HepG2 (cell line): ENCODE data around the gene LINGO3. TPM values are rescaled to one million over a fixed set of nuclear protein-coding genes. Genes with fewer than 3 reads are reported as not detected.

Source experiments
- ATAC-seq: fragments of 200-7000 bp; cut with Tn5 transposase; 3 replicates; pipeline ENCODE4 v1.9.1; 2020; ENCODE audit warnings: mild to moderate bottlenecking, moderate library complexity
- BruUV-seq: library from RNA; stranded (reverse); fragments of 400-500 nt; replicated peaks from 2 replicates; lab custom pipeline; 2021; lab: Mats Ljungman, UMichigan
- CTCF ChIA-PET: fragments of 300-600 bp; formaldehyde crosslinking; extraction: SDS; loops from one replicate; lab custom pipeline; 2021; ENCODE audit warnings: low total read pairs, inconsistent platforms, low intra/inter-chr PET ratio; lab: Yijun Ruan, JAX
- POLR2A ChIA-PET: fragments of 350-600 bp; sonication (Branson Sonifier 250); formaldehyde crosslinking; loops from one replicate; lab custom pipeline; 2020; ENCODE audit warnings: antibody characterized with exemption, inconsistent platforms; lab: Yijun Ruan, JAX
- DNase-seq: peaks from one replicate; pipeline ENCODE4 v3.0.0-alpha.2; 2015; ENCODE audit warnings: low spot score
- FAIRE-seq: peaks from 3 replicates; lab custom pipeline; 2011; peaks lifted over from hg19 to GRCh38; lab: Jason Lieb, UNC
- H2AFZ ChIP-seq: one replicate; pipeline ENCODE4 v1.6.1; 2011; ENCODE audit warnings: low read length, inconsistent platforms
- H3K27ac ChIP-seq: fragments of 300-600 bp; 3 replicates; pipeline ENCODE4 v1.8.0; 2011; ENCODE audit warnings: mixed run types, mild to moderate bottlenecking, mixed read lengths, low read length, inconsistent platforms; ENCODE audit not compliant: insufficient read depth; ENCODE audit errors: extremely low read length
- H3K27me3 ChIP-seq, 2 experiments: fragments of 200-600 bp in 1 of 2; 2 replicates in 1 of 2; 3 replicates in 1 of 2; pipeline versions ENCODE4 v1.6.0 to v1.8.0; 2011; ENCODE audit warnings: low read length in 2 of 2, mild to moderate bottlenecking in 2 of 2, moderate library complexity in 2 of 2, inconsistent platforms in 1 of 2; ENCODE audit not compliant: insufficient read depth in 2 of 2, control insufficient read depth in 1 of 2
- H3K36me3 ChIP-seq, 2 experiments: fragments of 200-600 bp in 1 of 2; replicated peaks in 1 of 2; 2 replicates in 1 of 2; 3 replicates in 1 of 2; pipeline versions ENCODE4 v1.5.1 to v1.8.0; 2011; ENCODE audit warnings: low read length in 2 of 2, inconsistent platforms in 1 of 2; ENCODE audit not compliant: insufficient read depth in 2 of 2, control insufficient read depth in 1 of 2
- H3K4me1 ChIP-seq: 2 replicates; pipeline ENCODE4 v1.5.1; 2012; ENCODE audit warnings: low read length, inconsistent platforms; ENCODE audit not compliant: insufficient read depth
- H3K4me2 ChIP-seq: 2 replicates; pipeline ENCODE4 v1.6.0; 2011; ENCODE audit warnings: low read depth, low read length, inconsistent platforms
- H3K4me3 ChIP-seq, 3 experiments: fragments of 200-600 bp in 1 of 3; sonication (generic), shearing (Covaris generic) in 1 of 3; replicated peaks in 1 of 3; 2 replicates each; pipeline ENCODE4 v1.5.1; 2011 to 2016; ENCODE audit warnings: low read length in 3 of 3, inconsistent platforms in 2 of 3, low read depth in 2 of 3, mild to moderate bottlenecking in 2 of 3, control low read depth in 1 of 3, mixed read lengths in 1 of 3; ENCODE audit not compliant: insufficient read depth in 1 of 3
- H3K79me2 ChIP-seq: one replicate; pipeline ENCODE4 v1.6.1; 2011; ENCODE audit warnings: low read length, inconsistent platforms; ENCODE audit not compliant: insufficient read depth
- H3K9ac ChIP-seq: 2 replicates; pipeline ENCODE4 v1.6.0; 2011; ENCODE audit warnings: mild to moderate bottlenecking, low read depth, low read length, inconsistent platforms; ENCODE audit not compliant: insufficient read depth
- H3K9me3 ChIP-seq: 2 replicates; pipeline ENCODE4 v1.5.1; 2012; ENCODE audit warnings: mild to moderate bottlenecking, low read length
- H4K20me1 ChIP-seq: 2 replicates; pipeline ENCODE4 v1.6.0; 2011; ENCODE audit warnings: inconsistent platforms, mild to moderate bottlenecking, low read length, moderate library complexity; ENCODE audit not compliant: insufficient read depth
- ATF6 ChIP-seq: sonication (generic); formaldehyde crosslinking; conservative IDR thresholded peaks from 2 replicates; pipeline ENCODE4 v1.4.0; 2020; ENCODE audit warnings: missing genetic modification reagents
- ATM ChIP-seq: fragments of 450-650 bp; IDR thresholded peaks from 2 replicates; pipeline ENCODE4 v1.7.1; 2017; ENCODE audit warnings: mild to moderate bottlenecking, borderline replicate concordance
- CHD2 ChIP-seq: IDR thresholded peaks from 2 replicates; pipeline ENCODE4 v1.6.1; 2011; ENCODE audit warnings: low read depth, low read length, improper control_type of control experiment
- HNF4A ChIP-seq: sonication (generic); formaldehyde crosslinking; IDR thresholded peaks from 2 replicates; pipeline ENCODE4 v1.4.0; 2020; ENCODE audit warnings: missing genetic modification reagents
- HOXA3 ChIP-seq: sonication (generic); formaldehyde crosslinking; IDR thresholded peaks from 2 replicates; pipeline ENCODE4 v1.5.0; 2020; ENCODE audit warnings: missing genetic modification reagents
- IRF9 ChIP-seq: sonication (generic); formaldehyde crosslinking; IDR thresholded peaks from 2 replicates; pipeline ENCODE4 v1.8.0; 2022; ENCODE audit warnings: missing genetic modification reagents, mild to moderate bottlenecking, borderline replicate concordance
- MTA3 ChIP-seq: sonication (generic); formaldehyde crosslinking; IDR thresholded peaks from 2 replicates; pipeline ENCODE4 v1.4.0; 2020; ENCODE audit warnings: missing genetic modification reagents
- NR2F2 ChIP-seq: IDR thresholded peaks from 2 replicates; pipeline ENCODE4 v1.6.1; 2012; ENCODE audit warnings: low read depth, inconsistent platforms, borderline replicate concordance
- SATB2 ChIP-seq: sonication (generic); formaldehyde crosslinking; IDR thresholded peaks from 2 replicates; pipeline ENCODE4 v1.5.0; 2020; ENCODE audit warnings: missing genetic modification reagents
- SKIL ChIP-seq: sonication (generic); formaldehyde crosslinking; IDR thresholded peaks from 2 replicates; pipeline ENCODE4 v1.8.0; 2022; ENCODE audit warnings: missing genetic modification reagents, mild to moderate bottlenecking, moderate library complexity, borderline replicate concordance
- TEAD2 ChIP-seq: sonication (generic); formaldehyde crosslinking; IDR thresholded peaks from 2 replicates; pipeline ENCODE4 v1.9.0; 2021; ENCODE audit warnings: missing genetic modification reagents
- ZFP91 ChIP-seq: sonication (generic); formaldehyde crosslinking; IDR thresholded peaks from 2 replicates; pipeline ENCODE4 v1.9.0; 2022; ENCODE audit warnings: missing genetic modification reagents, mild to moderate bottlenecking, borderline replicate concordance
- ZFYVE20 ChIP-seq: sonication (generic); formaldehyde crosslinking; IDR thresholded peaks from 2 replicates; pipeline ENCODE4 v1.8.0; 2023; ENCODE audit warnings: low read depth, mild to moderate bottlenecking, moderate library complexity, missing genetic modification reagents, borderline replicate concordance
- ZNF282 ChIP-seq: fragments of 450-650 bp; IDR thresholded peaks from 2 replicates; pipeline ENCODE4 v1.6.1; 2018; ENCODE audit not compliant: partially characterized antibody
- ZNF615 ChIP-seq: sonication (generic); formaldehyde crosslinking; IDR thresholded peaks from 2 replicates; pipeline ENCODE4 v1.5.0; 2020; ENCODE audit warnings: mild to moderate bottlenecking, missing genetic modification reagents, borderline replicate concordance
- ZNF691 ChIP-seq: sonication (generic); formaldehyde crosslinking; IDR thresholded peaks from 2 replicates; pipeline ENCODE4 v1.4.0; 2020; ENCODE audit warnings: missing genetic modification reagents, low read depth, mild to moderate bottlenecking, borderline replicate concordance
- ZSCAN22 ChIP-seq: sonication (generic); formaldehyde crosslinking; IDR thresholded peaks from 2 replicates; pipeline ENCODE4 v1.4.0; 2020; ENCODE audit warnings: mild to moderate bottlenecking, missing genetic modification reagents
- WGBS: methylation state at CpG from one replicate; pipeline ENCODE4 v1.1.6; 2017; ENCODE audit warnings: low lambda C conversion rate; 5-methylcytosine and 5-hydroxymethylcytosine counted together
- in situ Hi-C: cut with HindIII; loops from 2 replicates; pipeline ENCODE4 v1.10.0; 2017; ENCODE audit warnings: low pct_unique_long_range_greater_than_20kb; ENCODE audit not compliant: extremely low pct_ligation_motif_present
- intact Hi-C: fragments of 100-400 bp; cut with micrococcal nuclease; formaldehyde crosslinking; loops from one replicate; pipeline ENCODE4 v1.10.0; 2022; ENCODE audit not compliant: unreplicated experiment
- polyA plus RNA-seq, 8 experiments: library from polyadenylated mRNA; depleted of rRNA in 3 of 8; stranded (reverse) in 7 of 8; unstranded in 1 of 8; fragments of >200 nt; fragmentation: Illumina TruSeq in 4 of 8; extraction: Trizol in 4 of 8; gene quantifications; 2 replicates each; pipeline versions ENCODE4 v1.2.1 to v1.2.3, GENCODE V29; 2011 to 2016; ENCODE audit warnings: low read depth in 4 of 8, missing spikeins in 1 of 8, mixed read lengths in 1 of 8; ENCODE audit not compliant: insufficient read depth in 1 of 8
- total RNA-seq, 5 experiments: library from RNA; depleted of rRNA; stranded (reverse); fragments of >200 nt; fragmentation: Illumina TruSeq; extraction: Trizol; gene quantifications; 2 replicates each; pipeline ENCODE4 v1.2.3, GENCODE V29; 2016; ENCODE audit warnings: low read depth in 1 of 5

Gene LINGO3
- total and polyA plus RNA-seq, 2 of the 13 experiments (the other 11 are each of a cell fraction or from before 2014, with no cell fraction given) = not detected

- 37% methylated on average over 2 of the region's 13 CpGs for WGBS
- intact Hi-C loops = no loop called here
- no peak for DNase-seq
- Histone ChIP-seq H3K27me3 (peaks cover 24 to 75% of the 10 kb centered on the region in 2 experiments), H3K4me2 (peak overlapping the region; percentile 68), H4K20me1 (no peaks in the 10 kb centered on the region; the same call in 1 of the 2 replicates), H3K9ac (no peak overlapping the region), H3K36me3 (no peaks in the 10 kb centered on the region), H2AFZ (no peak overlapping the region), H3K27ac (no peak overlapping the region), H3K4me3 (peak overlapping the region in 1 of 3 experiments; percentile 53; a peak in 1 of 6 replicates), H3K9me3 (no peaks in the 10 kb centered on the region), H3K79me2 (no peaks in the 10 kb centered on the region), H3K4me1 (peaks cover 46% of the 10 kb centered on the region)
- no peak for ATAC-seq
- BruUV-seq = no TSS peak
- ChIA-PET CTCF (no interaction called here), POLR2A (no interaction called here)
- FAIRE-seq = no peak
- in situ Hi-C loops = no loop called here
- TF ChIP-seq ZNF691 (CRISPR knock-in tag) (no peak), IRF9 (CRISPR knock-in tag) (no peak), ZNF615 (CRISPR knock-in tag) (no peak), ZFP91 (no peak), ZSCAN22 (CRISPR knock-in tag) (no peak), TEAD2 (CRISPR knock-in tag) (no peak), SKIL (CRISPR knock-in tag) (no peak), MTA3 (CRISPR knock-in tag) (no peak), ZNF282 (no peak), HOXA3 (CRISPR knock-in tag) (no peak), ATM (no peak), CHD2 (no peak), HNF4A (CRISPR knock-in tag) (no peak), NR2F2 (no peak), ATF6 (no peak), ZFYVE20 (CRISPR knock-in tag) (no peak), SATB2 (CRISPR knock-in tag) (no peak)
These were observed 20.2 kb downstream of the LINGO3 start for GRCh38 chr19:2287585-2288337.
